NT2/D1 (cell line): ENCODE data around the gene NR0B2.

Experiments
- DNase-seq: peaks from one replicate; pipeline ENCODE4 v3.0.0-alpha.2; 2011; ENCODE audit warnings: low read depth, low spot score
- H3K27me3 ChIP-seq: 2 replicates; pipeline ENCODE4 v1.6.0; 2011; ENCODE audit warnings: mild to moderate bottlenecking; ENCODE audit not compliant: insufficient read length, insufficient read depth
- H3K36me3 ChIP-seq: 2 replicates; pipeline ENCODE4 v1.6.1; 2011; ENCODE audit warnings: mild to moderate bottlenecking, low read length, mixed read lengths; ENCODE audit not compliant: insufficient read depth, insufficient read length
- H3K4me1 ChIP-seq: 2 replicates; pipeline ENCODE4 v1.5.1; 2011; ENCODE audit not compliant: insufficient read depth, insufficient read length
- H3K4me3 ChIP-seq: 2 replicates; pipeline ENCODE4 v1.5.1; 2011; ENCODE audit warnings: low read depth; ENCODE audit not compliant: insufficient read length
- H3K9ac ChIP-seq: 2 replicates; pipeline ENCODE4 v1.6.0; 2011; ENCODE audit warnings: low read depth; ENCODE audit not compliant: insufficient read length
- H3K9me3 ChIP-seq: 2 replicates; pipeline ENCODE4 v1.5.1; 2011; ENCODE audit warnings: mild to moderate bottlenecking, low read length; ENCODE audit not compliant: insufficient read depth
- SUZ12 ChIP-seq: IDR thresholded peaks from 2 replicates; pipeline ENCODE4 v1.6.1; 2011; ENCODE audit not compliant: insufficient read length, insufficient read depth; ENCODE audit errors: extremely low read depth
- YY1 ChIP-seq: IDR thresholded peaks from 2 replicates; pipeline ENCODE4 v1.6.1; 2011; ENCODE audit not compliant: insufficient read length, insufficient read depth
- ZNF274 ChIP-seq: IDR thresholded peaks from 2 replicates; pipeline ENCODE4 v1.6.1; 2011; ENCODE audit warnings: mild to moderate bottlenecking, low read depth, low read length

The NR0B2 gene

GRCh38 chr1:26900001-26900814 lies 13.6 kb downstream of the NR0B2 start, which contains the start of gene GPATCH3:
Gene GPATCH3 (minus strand): TSS chr1:26900467. CDS start chr1:26900442, 25 bp downstream.
- H3K9ac ChIP-seq, result peak within 1 kb of the TSS; percentile 97
- TF ChIP-seq SUZ12 (no peak), YY1 (peak; percentile 98), ZNF274 (no peak)
- H3K27me3 ChIP-seq, result no peaks in the 10 kb centered on the region
- H3K36me3 ChIP-seq, result peaks cover 43% of the 10 kb centered on the region
- no peaks in the 10 kb centered on the region for H3K4me1 ChIP-seq
- no peaks in the 10 kb centered on the region for H3K9me3 ChIP-seq
- DNase-seq, result peak; percentile 96
- peak within 1 kb of the TSS; percentile 93 for H3K4me3 ChIP-seq

GRCh38 chr1:26897351-26897750 lies 16.4 kb downstream of the NR0B2 start:
- H3K27me3 ChIP-seq, result no peaks in the 10 kb centered on the region
- no peak overlapping the region for H3K9ac ChIP-seq
- no peaks in the 10 kb centered on the region for H3K4me1 ChIP-seq
- peaks cover 68% of the 10 kb centered on the region for H3K36me3 ChIP-seq
- H3K4me3 ChIP-seq, result no peak overlapping the region
- DNase-seq, result no peak
- no peaks in the 10 kb centered on the region for H3K9me3 ChIP-seq
- TF ChIP-seq ZNF274, result no peak
- TF ChIP-seq YY1, result no peak
- no peak for TF ChIP-seq SUZ12

GRCh38 chr1:26894263-26894662 lies 19.5 kb downstream of the NR0B2 start:
- Histone ChIP-seq H3K27me3 (no peaks in the 10 kb centered on the region), H3K9ac (no peak overlapping the region), H3K4me1 (peaks cover 6% of the 10 kb centered on the region), H3K4me3 (no peak overlapping the region), H3K36me3 (peaks cover 80% of the 10 kb centered on the region), H3K9me3 (no peaks in the 10 kb centered on the region)
- TF ChIP-seq ZNF274 (no peak), YY1 (no peak), SUZ12 (no peak)
- DNase-seq, result no peak

- H3K36me3 ChIP-seq, result peaks cover 78% of the 10 kb centered on the region
- no peaks in the 10 kb centered on the region for H3K27me3 ChIP-seq
- DNase-seq, result no peak
- no peaks in the 10 kb centered on the region for H3K9me3 ChIP-seq
- no peak for TF ChIP-seq SUZ12
- peak overlapping the region; percentile 99 for H3K9ac ChIP-seq
- peaks cover 11% of the 10 kb centered on the region for H3K4me1 ChIP-seq
- peak overlapping the region; percentile 100 for H3K4me3 ChIP-seq
These were observed 23.3 kb downstream of the NR0B2 start for GRCh38 chr1:26890467-26890796.

- Histone ChIP-seq H3K9me3 (no peaks in the 10 kb centered on the region), H3K36me3 (peaks cover 78% of the 10 kb centered on the region), H3K27me3 (no peaks in the 10 kb centered on the region), H3K4me3 (peak within 1 kb of the TSS; percentile 100), H3K9ac (peak within 1 kb of the TSS; percentile 99), H3K4me1 (peaks cover 11% of the 10 kb centered on the region)
- TF ChIP-seq YY1, result no peak
- TF ChIP-seq SUZ12, result no peak
- peak; percentile 77 for DNase-seq
These were observed 24.0 kb downstream of the NR0B2 start, which contains the start of gene GPN2 for GRCh38 chr1:26889551-26890466. Gene GPN2 (minus strand): TSS chr1:26890283. CDS start chr1:26890096, 187 bp downstream.

GRCh38 chr1:26888231-26888630 lies 25.5 kb downstream of the NR0B2 start:
- Histone ChIP-seq H3K4me3 (no peak overlapping the region), H3K27me3 (no peaks in the 10 kb centered on the region), H3K36me3 (peaks cover 81% of the 10 kb centered on the region), H3K9ac (no peak overlapping the region), H3K4me1 (peaks cover 11% of the 10 kb centered on the region), H3K9me3 (no peaks in the 10 kb centered on the region)
- TF ChIP-seq YY1, result no peak
- TF ChIP-seq SUZ12, result no peak
- TF ChIP-seq ZNF274, result no peak
- DNase-seq, result no peak

- no peaks in the 10 kb centered on the region for H3K27me3 ChIP-seq
- H3K4me3 ChIP-seq, result no peak overlapping the region
- DNase-seq, result no peak
- H3K9ac ChIP-seq, result no peak overlapping the region
- no peak for TF ChIP-seq YY1
- TF ChIP-seq ZNF274, result no peak
- TF ChIP-seq SUZ12, result no peak
- H3K36me3 ChIP-seq, result peaks cover 81% of the 10 kb centered on the region
- no peaks in the 10 kb centered on the region for H3K9me3 ChIP-seq
- peaks cover 11% of the 10 kb centered on the region for H3K4me1 ChIP-seq
These were observed 26.6 kb downstream of the NR0B2 start for GRCh38 chr1:26887125-26887524.
